SKM-1 treated with dmso at 0.1 percent for 144 hours (cell line): ENCODE data around the gene CMIP.
"Not testable (repeated sequence)": the region's sequence is repeated elsewhere in the genome, so short reads cannot be mapped to it uniquely, and the experiment has no call there.

Experiments used
- DNase-seq: peaks from one replicate; lab custom pipeline; 2025; ENCODE audit not compliant: unreplicated experiment; lab: John Stamatoyannopoulos, UW

CMIP gene

GRCh38 chr16:81562926-81563325 is 118.3 kb downstream of the CMIP start:
- no peak for DNase-seq

GRCh38 chr16:81564421-81564911 is 119.9 kb downstream of the CMIP start:
- DNase-seq, result no peak

DNA sequence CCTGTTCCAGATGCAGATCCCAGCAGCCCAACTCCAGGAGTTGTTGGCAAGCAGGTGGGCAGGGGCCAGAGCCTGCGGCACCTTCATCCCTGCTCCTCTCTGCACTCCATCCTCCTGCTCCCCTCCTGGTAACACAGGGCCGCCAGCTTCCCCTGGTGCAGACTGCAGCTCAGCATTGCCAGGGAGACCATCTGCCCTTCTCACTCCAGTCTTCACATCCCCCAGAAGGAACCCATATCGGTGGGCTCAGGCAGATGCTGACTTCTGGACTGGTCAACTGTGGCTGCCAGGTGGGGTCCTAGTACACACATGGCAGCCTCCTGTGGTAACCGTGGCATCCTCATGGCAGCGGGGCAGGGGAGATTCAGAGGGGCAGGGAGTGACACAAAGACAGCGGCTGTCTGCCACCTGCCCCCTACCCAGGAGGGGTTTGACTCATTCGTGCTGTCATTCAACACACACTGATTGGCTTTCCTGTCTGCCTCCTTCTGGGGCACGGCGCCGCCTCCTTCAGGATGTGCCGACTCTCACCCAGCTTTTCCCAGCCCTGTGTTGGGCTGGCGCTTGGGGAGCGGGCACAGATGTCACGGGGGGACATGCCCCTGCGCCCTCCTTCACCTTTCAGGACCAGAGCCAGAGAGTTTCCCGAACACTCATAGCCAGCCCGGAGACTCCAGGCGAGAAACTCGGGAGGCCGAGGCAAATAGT is 120.9 kb downstream of the CMIP start:
- DNase-seq, result no peak

DNA sequence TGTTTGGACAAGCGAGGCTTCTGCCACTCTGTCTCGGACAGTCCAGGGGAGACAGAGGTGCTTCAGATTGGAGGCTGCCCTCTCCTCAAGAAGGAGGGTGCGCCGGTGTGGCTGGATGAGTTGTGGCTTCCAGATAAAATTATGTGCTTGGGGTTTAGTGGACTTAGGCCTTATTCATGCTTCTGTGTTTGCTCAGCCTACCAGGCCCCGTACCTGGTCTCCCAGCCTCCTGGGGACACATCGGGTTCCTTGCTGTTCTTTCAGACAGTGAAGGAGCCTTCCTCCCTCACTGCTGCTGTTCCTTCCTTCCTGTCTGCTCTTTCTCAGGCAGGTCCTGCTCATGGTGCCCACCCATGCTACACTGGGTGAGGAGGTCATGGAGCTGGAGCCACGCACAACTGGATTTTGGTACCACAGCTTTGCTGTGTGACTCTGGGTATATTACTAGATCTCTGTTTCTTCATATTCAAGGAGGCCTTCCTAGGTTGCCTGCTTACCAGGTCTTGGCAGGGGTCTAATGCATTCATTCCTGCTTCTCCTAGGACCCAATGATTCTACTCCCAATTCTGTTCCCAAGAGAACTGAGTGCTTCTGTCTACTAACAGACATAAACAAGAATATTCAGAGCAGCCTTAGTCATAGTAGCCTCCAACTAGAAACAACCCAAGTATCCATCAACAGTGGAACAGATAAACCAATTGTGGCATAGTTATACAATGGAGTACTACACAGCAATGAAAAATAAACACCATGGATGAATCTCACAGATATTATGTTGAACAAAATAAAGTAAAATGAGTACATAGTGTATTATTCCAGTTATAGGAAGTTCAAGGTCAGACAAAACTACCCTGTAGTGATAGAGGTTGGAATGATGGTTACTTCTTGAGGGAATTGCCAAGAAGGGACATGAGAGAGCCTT is 121.7 kb downstream of the CMIP start:
- DNase-seq, result no peak

DNA sequence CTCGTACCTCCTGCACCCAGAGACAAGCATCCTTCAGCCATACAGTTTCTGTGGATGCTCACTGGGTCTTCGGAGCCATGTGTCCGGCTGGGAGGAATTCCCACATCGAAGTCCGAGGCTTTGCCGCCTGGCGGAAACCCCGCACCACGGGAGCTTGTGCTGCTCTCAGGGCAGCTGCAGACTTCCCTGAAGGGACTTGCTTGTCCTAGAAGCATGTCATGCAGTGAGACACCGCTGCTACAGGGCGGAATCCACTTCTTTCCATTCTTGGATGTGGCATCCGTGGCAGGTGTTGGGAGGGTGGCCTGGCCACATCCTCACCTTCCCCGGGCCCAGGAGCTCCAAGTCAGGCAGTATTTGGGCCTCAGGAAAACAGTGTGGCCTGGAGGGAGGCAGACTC is 122.5 kb downstream of the CMIP start:
- no peak for DNase-seq

- DNase-seq, result no peak
Measured at GRCh38 chr16:81567987-81568748, 123.6 kb downstream of the CMIP start.

DNA sequence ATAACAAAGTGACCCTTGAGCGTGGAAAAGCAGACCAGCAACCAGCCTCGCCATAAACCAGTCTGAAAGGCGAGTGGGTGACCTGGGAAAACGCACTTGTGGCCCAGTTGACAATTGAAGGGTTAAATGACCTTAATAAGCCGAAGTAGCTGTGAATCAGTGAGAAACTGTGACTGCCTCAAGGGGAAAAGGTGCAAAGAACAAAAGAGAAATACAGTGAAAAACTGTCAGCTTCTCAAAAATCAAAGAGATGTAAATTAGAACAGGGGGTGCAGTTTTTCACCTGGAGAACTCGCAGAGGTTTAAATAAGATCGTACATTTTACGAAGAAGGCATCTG is 124.1 kb downstream of the CMIP start:
- DNase-seq, result no peak

DNA sequence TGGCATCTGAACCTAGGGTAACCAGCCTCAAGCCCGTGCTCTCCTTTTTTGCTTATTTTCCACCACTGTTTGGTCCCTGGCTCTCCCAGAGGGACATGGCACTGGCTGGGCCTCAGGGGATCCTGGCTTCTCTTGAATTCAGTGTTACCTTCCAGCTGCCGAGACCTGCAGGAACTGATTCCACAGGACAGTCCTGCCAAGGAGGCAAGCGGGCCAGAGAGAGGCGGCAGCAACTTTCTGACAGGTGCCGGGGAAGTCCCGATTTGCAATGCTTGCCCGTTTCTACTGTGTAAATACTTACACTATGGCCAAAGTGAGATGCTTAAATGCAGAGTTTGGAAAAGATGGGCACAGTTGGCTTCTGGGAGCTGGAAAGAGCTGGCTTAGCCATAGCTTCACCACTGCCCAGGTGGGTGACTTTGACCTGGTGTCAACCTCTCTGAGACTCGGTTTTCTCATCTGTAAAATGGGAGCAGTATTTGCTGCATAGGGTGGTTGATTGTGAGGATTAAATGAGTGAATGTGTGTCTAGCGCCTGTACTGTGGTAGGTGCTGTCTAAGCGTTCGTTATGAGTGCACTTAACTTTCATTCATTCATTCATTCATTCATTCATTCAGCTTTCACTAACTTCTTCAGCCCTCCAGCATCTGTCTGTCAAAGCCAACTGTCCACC is 124.9 kb downstream of the CMIP start:
- DNase-seq, result no peak

- no peak for DNase-seq
Measured at GRCh38 chr16:81570151-81570846, 125.7 kb downstream of the CMIP start.

DNA sequence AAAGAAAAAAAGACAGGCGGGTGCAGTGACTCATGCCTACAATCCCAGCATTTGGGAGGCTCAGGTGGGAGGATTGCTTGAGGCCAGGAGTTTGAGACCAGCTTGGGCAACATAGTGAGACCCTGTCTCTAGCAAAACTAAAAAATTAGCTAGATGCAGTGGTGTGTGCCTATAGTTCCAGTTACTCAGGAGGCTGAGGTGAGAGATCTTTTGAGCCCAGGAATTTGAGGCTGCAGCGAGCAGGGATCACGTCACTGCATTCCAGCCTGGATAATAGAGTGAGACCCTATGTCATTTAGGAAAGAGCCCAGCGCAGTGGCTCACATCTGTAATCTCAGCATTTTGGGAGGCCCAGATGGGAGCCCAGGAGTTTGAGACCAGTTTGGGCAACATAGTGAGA is 126.6 kb downstream of the CMIP start:
- DNase-seq, result no peak

- DNase-seq, result no peak
Measured at GRCh38 chr16:81571592-81572385, 127.2 kb downstream of the CMIP start.

DNA sequence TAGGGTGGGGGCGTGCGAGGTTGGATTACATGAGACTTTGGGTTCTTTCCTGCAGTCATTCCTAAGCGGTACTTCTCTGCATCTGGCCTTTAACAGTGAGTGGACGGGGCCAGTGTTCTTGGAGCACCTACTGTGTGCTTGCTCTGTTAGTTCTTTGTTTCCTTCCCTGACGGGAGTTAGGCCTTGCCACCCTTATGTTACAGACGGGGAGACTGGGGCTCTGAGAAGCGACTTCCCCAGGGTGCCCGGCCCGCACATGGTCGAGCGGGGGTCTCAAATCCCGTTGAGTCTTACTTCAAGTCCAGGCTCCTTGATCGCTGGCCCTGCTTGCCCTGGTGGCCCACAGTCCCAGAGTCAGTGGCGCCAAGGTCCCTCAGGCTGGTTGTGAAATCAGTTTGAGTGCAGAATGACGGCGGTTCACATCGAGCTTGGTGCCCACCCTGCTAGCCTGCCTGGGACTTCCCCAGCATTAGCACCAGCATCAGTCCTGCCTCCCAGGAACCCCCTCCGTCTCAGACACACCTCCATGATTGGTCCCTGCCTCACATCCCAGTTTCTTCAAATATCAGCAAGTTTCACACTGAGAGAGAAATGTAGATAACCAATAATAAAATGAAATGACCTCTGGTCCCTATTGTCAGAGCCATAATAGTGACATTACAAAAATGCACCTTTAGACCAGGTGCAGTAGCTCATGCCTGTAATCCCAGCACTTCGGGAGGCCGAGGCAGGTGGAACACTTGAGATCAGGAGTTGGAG is 128.0 kb downstream of the CMIP start:
- DNase-seq, result no peak

DNA sequence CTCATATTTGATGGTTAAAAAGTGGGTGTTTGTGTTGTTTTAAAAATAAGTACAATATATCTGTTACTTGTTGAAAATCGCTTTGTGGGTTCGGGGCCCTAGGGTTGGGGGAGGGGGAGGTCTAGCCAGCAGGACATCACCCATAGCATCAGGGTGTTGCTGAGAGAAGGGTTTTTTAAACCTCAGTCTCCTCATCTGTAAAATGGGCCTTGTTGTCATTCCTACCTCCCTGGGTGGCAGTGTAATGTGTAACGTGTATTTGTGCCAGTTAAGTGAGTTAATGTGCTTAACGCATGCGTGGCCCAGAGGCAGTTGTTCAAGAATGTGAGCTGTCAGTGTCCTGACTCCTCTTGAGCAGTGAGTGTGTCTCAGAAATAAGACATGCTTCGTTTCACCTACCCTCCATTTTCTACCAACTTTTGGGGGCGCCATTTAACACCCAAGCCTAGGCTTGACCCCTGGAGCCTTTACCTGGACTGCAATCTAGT is 129.0 kb downstream of the CMIP start:
- no peak for DNase-seq

DNA sequence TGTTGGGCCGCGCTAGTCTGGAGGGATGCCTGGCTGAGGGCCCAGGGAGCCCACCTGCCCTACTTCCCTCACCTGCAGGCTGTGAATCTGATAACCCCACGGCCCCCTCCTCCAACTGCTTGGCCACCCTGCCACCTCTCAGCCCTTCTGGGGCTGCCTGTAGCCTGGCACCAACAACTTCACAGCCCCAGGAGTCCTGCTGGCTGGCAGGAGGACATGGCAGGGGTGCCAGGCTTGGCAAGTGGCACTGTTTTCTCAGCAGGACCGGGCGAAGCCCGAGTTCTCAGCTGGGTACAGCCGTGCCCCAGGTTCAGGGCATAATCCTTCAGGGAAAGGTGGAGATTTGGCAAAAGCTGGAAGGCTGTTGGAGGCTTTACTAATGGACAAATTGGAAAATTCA is 129.6 kb downstream of the CMIP start:
- DNase-seq, result no peak

DNA sequence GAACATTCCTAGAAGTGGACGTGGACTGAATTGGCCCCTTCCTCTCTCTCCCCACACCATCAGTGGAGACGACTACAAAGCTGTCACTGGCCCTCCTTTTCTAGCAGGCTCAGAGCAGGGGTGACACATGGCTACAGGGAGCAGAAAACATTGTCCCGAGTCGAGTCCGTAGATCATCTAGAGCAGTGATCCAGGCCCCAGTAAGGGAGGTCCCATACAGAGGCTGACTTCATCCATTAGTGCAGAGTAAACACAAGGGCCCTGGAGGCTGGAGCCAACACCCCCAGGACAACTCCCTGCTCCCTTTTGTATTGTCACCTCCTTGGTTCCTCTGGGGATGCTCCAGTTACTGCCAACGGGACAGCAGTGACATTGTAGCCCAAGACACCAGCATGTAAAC is 130.7 kb downstream of the CMIP start:
- no peak for DNase-seq

- no peak for DNase-seq
Measured at GRCh38 chr16:81575834-81576233, 131.2 kb downstream of the CMIP start.

DNA sequence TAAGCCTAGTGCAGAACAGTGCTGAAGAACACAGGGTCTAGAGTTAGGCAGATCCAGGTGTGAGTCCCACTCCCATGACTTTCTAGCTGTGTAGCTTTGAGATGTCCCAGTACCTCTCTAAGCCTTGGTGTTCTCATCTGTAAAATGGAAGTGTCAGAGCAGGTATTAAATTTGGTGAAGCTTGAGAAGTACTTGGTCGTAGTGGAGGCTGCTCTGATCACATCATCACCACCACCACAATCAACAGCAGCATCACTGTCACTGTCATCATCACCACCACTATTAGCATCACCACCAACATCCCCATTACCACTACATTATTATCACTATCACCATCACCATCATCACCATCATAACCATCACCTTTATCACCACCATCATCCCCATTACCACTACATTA is 132.1 kb downstream of the CMIP start:
- DNase-seq, result no peak

DNA sequence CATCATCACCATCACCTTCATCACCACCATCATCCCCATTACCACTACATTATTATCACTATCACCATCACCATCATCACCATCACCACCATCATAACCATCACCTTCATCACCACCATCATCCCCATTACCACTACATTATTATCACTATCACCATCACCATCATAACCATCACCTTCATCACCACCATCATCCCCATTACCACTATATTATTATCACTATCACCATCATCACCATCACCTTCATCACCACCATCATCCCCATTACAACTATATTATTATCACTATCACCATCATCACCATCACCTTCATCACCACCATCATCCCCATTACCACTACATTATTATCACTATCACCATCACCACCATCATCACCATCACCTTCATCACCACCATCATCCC is 132.7 kb downstream of the CMIP start:
- DNase-seq, result not testable (repeated sequence)

DNA sequence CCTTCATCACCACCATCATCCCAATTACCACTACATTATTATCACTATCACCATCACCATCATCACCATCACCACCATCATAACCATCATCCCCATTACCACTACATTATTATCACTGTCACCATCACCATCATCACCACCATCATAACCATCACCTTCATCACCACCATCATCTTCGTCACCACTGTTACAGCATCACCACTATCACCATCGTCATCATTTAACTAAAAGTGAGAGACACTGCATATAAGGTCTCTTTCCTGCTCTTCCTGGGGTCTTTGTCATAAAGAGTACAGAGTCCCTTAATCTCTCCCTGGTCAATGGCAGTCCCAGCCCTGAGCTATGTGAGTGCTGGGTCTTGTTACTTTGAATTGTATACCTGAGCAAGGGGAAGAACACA is 133.5 kb downstream of the CMIP start:
- no peak for DNase-seq
